ENCODE data around the gene IFT122. TPM values are rescaled to one million over a fixed set of nuclear protein-coding genes. Genes with fewer than 3 reads are reported as not detected.
A peak's percentile ranks its signal among the peaks of the same experiment; 100 is the strongest.
"Not testable (repeated sequence)": the region's sequence is repeated elsewhere in the genome, so short reads cannot be mapped to it uniquely, and the experiment has no call there.

IFT122 gene
- 9.1 and 27.2 TPM in 2 replicates for total RNA-seq

GRCh38 chr3:129439817-129440617, at the start of gene IFT122, which contains the start of gene MBD4:
TSS of gene IFT122 (plus strand) at chr3:129440224. CDS start at chr3:129440331, 107 bp downstream.
TSS of gene MBD4 (minus strand) at chr3:129439948. CDS start at chr3:129439833, 115 bp downstream.
- Histone ChIP-seq H3K4me3 (ENCODE audit: low read depth, low read length) (peak within 1 kb of the TSS; percentile 98), H3K36me3 (ENCODE audit: control insufficient read depth, insufficient read depth, low read length) (no peaks in the 10 kb centered on the region), H3K27me3 (ENCODE audit: control insufficient read depth, insufficient read depth, low read length) (no peaks in the 10 kb centered on the region)
- peak; percentile 98 for DNase-seq (ENCODE audit: low read depth)
- no peak for TF ChIP-seq CTCF (IDR thresholded peaks at IDR 0.05; ENCODE audit: insufficient read depth, low read length, poor library complexity, severe bottlenecking)

GRCh38 chr3:129391583-129391982, 48.4 kb upstream of the IFT122 start:
- H3K36me3 ChIP-seq (ENCODE audit: control insufficient read depth, insufficient read depth, low read length); H3K27me3 ChIP-seq (ENCODE audit: control insufficient read depth, insufficient read depth, low read length); DNase-seq (ENCODE audit: low read depth); H3K4me3 ChIP-seq (ENCODE audit: low read depth, low read length): not testable (repeated sequence)

- not testable (repeated sequence) for H3K27me3 ChIP-seq (ENCODE audit: control insufficient read depth, insufficient read depth, low read length); H3K36me3 ChIP-seq (ENCODE audit: control insufficient read depth, insufficient read depth, low read length); H3K4me3 ChIP-seq (ENCODE audit: low read depth, low read length); DNase-seq (ENCODE audit: low read depth)
These were observed 47.7 kb upstream of the IFT122 start for GRCh38 chr3:129392106-129392887.

- no peak for DNase-seq (ENCODE audit: low read depth)
- H3K4me3 ChIP-seq (ENCODE audit: low read depth, low read length), result no peak overlapping the region
- no peak for TF ChIP-seq CTCF (IDR thresholded peaks at IDR 0.05; ENCODE audit: insufficient read depth, low read length, poor library complexity, severe bottlenecking)
- peaks cover 4% of the 10 kb centered on the region for H3K36me3 ChIP-seq (ENCODE audit: control insufficient read depth, insufficient read depth, low read length)
- H3K27me3 ChIP-seq (ENCODE audit: control insufficient read depth, insufficient read depth, low read length), result no peaks in the 10 kb centered on the region
These were observed 46.8 kb upstream of the IFT122 start for GRCh38 chr3:129393271-129393670.

GRCh38 chr3:129393760-129394564, 46.1 kb upstream of the IFT122 start:
- not testable (repeated sequence) for H3K27me3 ChIP-seq (ENCODE audit: control insufficient read depth, insufficient read depth, low read length); DNase-seq (ENCODE audit: low read depth); H3K36me3 ChIP-seq (ENCODE audit: control insufficient read depth, insufficient read depth, low read length); H3K4me3 ChIP-seq (ENCODE audit: low read depth, low read length)

- no peak for DNase-seq (ENCODE audit: low read depth)
- TF ChIP-seq CTCF (IDR thresholded peaks at IDR 0.05; ENCODE audit: insufficient read depth, low read length, poor library complexity, severe bottlenecking), result no peak
- peak overlapping the region; percentile 74 for H3K4me3 ChIP-seq (ENCODE audit: low read depth, low read length)
- peaks cover 1% of the 10 kb centered on the region for H3K36me3 ChIP-seq (ENCODE audit: control insufficient read depth, insufficient read depth, low read length)
- no peaks in the 10 kb centered on the region for H3K27me3 ChIP-seq (ENCODE audit: control insufficient read depth, insufficient read depth, low read length)
These were observed 41.2 kb upstream of the IFT122 start for GRCh38 chr3:129398803-129399144.
